Osteoblast (primary cell): ENCODE results near the gene EFNA5. TPM values are rescaled to one million over a fixed set of nuclear protein-coding genes. Genes with fewer than 3 reads are reported as not detected.

Source experiments
- DNase-seq: peaks from one replicate; pipeline ENCODE4 v3.0.0; 2011; ENCODE audit warnings: low spot score, mixed read lengths; ENCODE audit not compliant: insufficient read length; ENCODE audit errors: missing footprints
- H2AFZ ChIP-seq: 2 replicates; pipeline ENCODE4 v1.6.0; 2011; ENCODE audit warnings: mild to moderate bottlenecking, low read length
- H3K27ac ChIP-seq: 2 replicates; pipeline ENCODE4 v1.5.1; 2011; ENCODE audit warnings: mild to moderate bottlenecking, low read depth, low read length, moderate library complexity
- H3K27me3 ChIP-seq: 2 replicates; pipeline ENCODE4 v1.6.0; 2012; ENCODE audit warnings: mild to moderate bottlenecking, control low read depth, inconsistent platforms, low read length, moderate library complexity; ENCODE audit not compliant: insufficient read depth
- H3K36me3 ChIP-seq: 2 replicates; pipeline ENCODE4 v1.5.1; 2011; ENCODE audit warnings: mild to moderate bottlenecking, low read length, control low read depth, moderate library complexity; ENCODE audit not compliant: insufficient read depth
- H3K4me1 ChIP-seq: 2 replicates; pipeline ENCODE4 v1.5.1; 2011; ENCODE audit warnings: mild to moderate bottlenecking, low read length, control low read depth, moderate library complexity; ENCODE audit not compliant: insufficient read depth
- H3K4me2 ChIP-seq: 2 replicates; pipeline ENCODE4 v1.6.0; 2011; ENCODE audit warnings: mild to moderate bottlenecking, low read length; ENCODE audit not compliant: insufficient read depth
- H3K4me3 ChIP-seq: fragments of 200-600 bp; sonication (generic); 3 replicates; pipeline ENCODE4 v1.5.1; 2012; ENCODE audit warnings: mild to moderate bottlenecking, low read length, inconsistent platforms; ENCODE audit not compliant: insufficient read depth
- H3K79me2 ChIP-seq: 2 replicates; pipeline ENCODE4 v1.6.0; 2012; ENCODE audit warnings: mild to moderate bottlenecking, low read length, control low read depth, inconsistent platforms; ENCODE audit not compliant: insufficient read depth
- H3K9me3 ChIP-seq: 2 replicates; pipeline ENCODE4 v1.5.1; 2011; ENCODE audit warnings: low read depth, low read length, control low read depth
- H4K20me1 ChIP-seq: 2 replicates; pipeline ENCODE4 v1.6.0; 2012; ENCODE audit warnings: mild to moderate bottlenecking, low read length, control low read depth; ENCODE audit not compliant: insufficient read depth
- CTCF ChIP-seq: IDR thresholded peaks from 2 replicates; pipeline ENCODE4 v1.5.1; 2011; ENCODE audit warnings: mild to moderate bottlenecking, low read depth, low read length, moderate library complexity; ENCODE audit errors: extremely low read depth
- total RNA-seq: library from RNA; depleted of rRNA; stranded (reverse); fragments of >200 nt; gene quantifications from 2 replicates; pipeline ENCODE4 v1.2.3, GENCODE V29; 2012

Gene EFNA5
- total RNA-seq, 1 donor, result 12.3 TPM

GRCh38 chr5:107670087-107670931, 428 bp downstream of the EFNA5 start:
- no peak for TF ChIP-seq CTCF
- Histone ChIP-seq H3K79me2 (peaks cover 29% of the 10 kb centered on the region), H3K36me3 (no peaks in the 10 kb centered on the region), H4K20me1 (no peaks in the 10 kb centered on the region), H2AFZ (peak overlapping the region; percentile 81), H3K4me3 (peak overlapping the region; percentile 79), H3K4me2 (peak overlapping the region; percentile 97), H3K9me3 (no peaks in the 10 kb centered on the region), H3K27ac (no peak overlapping the region), H3K27me3 (peaks cover 13% of the 10 kb centered on the region), H3K4me1 (peaks cover 17% of the 10 kb centered on the region)
- DNase-seq, result peak; percentile 85

GRCh38 chr5:107669096-107670031, 1.4 kb downstream of the EFNA5 start:
- DNase-seq, result peak; percentile 92
- no peak overlapping the region for H3K27ac ChIP-seq
- H3K79me2 ChIP-seq, result peaks cover 33% of the 10 kb centered on the region
- no peak for TF ChIP-seq CTCF
- H2AFZ ChIP-seq, result peak overlapping the region; percentile 58
- H3K36me3 ChIP-seq, result no peaks in the 10 kb centered on the region
- peaks cover 17% of the 10 kb centered on the region for H3K4me1 ChIP-seq
- peaks cover 13% of the 10 kb centered on the region for H3K27me3 ChIP-seq
- H3K4me3 ChIP-seq, result peak overlapping the region; percentile 79
- no peaks in the 10 kb centered on the region for H3K9me3 ChIP-seq
- peak overlapping the region; percentile 97 for H3K4me2 ChIP-seq
- no peaks in the 10 kb centered on the region for H4K20me1 ChIP-seq

GRCh38 chr5:107668154-107669095, 2.3 kb downstream of the EFNA5 start:
- H3K27me3 ChIP-seq, result peaks cover 13% of the 10 kb centered on the region
- H3K4me1 ChIP-seq, result peaks cover 16% of the 10 kb centered on the region
- H2AFZ ChIP-seq, result peak overlapping the region; percentile 58
- H3K4me3 ChIP-seq, result peak overlapping the region; percentile 79
- peak overlapping the region; percentile 97 for H3K4me2 ChIP-seq
- H3K79me2 ChIP-seq, result peaks cover 33% of the 10 kb centered on the region
- H3K9me3 ChIP-seq, result no peaks in the 10 kb centered on the region
- no peaks in the 10 kb centered on the region for H4K20me1 ChIP-seq
- no peak overlapping the region for H3K27ac ChIP-seq
- no peak for TF ChIP-seq CTCF
- H3K36me3 ChIP-seq, result no peaks in the 10 kb centered on the region
- DNase-seq, result peak; percentile 80
